SK-N-DZ (cell line): ENCODE results near the gene DYSF.

Experiments
- DNase-seq: peaks from one replicate; pipeline ENCODE4 v3.0.0-alpha.2; 2015; ENCODE audit warnings: low spot score

DYSF gene

DNA sequence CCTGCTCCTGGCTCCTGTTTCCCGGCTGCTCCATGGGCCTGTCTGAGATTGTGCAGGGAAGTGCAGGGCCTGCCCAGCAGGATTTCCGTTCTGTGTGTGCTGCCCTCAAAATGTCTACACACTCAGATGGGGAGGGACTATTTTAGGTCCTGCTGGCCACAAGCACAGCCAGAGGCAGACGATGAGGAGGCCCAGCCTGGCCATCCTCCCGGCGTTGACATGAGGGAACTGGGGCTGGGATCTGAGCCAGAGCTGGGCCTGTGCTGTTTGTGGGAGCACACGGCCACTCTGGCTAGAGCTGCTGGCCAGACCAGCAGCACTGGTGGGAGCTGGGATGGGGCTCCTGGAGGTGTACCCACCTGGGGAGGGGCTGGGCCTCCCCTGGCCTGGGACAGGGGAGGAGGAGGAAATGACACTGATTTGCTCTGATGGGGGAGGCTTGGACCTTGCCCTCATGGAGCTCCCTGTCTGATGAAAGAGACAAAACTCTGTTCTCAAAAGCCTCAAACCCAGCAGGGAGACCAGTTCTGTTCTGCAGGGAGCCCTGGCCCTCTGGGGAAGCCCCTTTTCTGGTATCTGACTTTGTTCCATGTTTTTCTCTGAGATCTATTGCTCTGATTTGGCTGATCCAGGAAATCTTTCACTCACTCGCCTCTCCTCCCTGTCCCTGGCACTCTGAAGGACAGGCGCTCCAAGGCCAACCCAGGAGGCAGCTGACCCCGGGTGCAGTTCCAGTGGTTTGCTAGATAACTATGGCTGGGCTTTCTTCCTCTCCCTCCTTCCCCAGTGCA lies 161.8 kb downstream of the DYSF start:
- DNase-seq, result no peak

DNA sequence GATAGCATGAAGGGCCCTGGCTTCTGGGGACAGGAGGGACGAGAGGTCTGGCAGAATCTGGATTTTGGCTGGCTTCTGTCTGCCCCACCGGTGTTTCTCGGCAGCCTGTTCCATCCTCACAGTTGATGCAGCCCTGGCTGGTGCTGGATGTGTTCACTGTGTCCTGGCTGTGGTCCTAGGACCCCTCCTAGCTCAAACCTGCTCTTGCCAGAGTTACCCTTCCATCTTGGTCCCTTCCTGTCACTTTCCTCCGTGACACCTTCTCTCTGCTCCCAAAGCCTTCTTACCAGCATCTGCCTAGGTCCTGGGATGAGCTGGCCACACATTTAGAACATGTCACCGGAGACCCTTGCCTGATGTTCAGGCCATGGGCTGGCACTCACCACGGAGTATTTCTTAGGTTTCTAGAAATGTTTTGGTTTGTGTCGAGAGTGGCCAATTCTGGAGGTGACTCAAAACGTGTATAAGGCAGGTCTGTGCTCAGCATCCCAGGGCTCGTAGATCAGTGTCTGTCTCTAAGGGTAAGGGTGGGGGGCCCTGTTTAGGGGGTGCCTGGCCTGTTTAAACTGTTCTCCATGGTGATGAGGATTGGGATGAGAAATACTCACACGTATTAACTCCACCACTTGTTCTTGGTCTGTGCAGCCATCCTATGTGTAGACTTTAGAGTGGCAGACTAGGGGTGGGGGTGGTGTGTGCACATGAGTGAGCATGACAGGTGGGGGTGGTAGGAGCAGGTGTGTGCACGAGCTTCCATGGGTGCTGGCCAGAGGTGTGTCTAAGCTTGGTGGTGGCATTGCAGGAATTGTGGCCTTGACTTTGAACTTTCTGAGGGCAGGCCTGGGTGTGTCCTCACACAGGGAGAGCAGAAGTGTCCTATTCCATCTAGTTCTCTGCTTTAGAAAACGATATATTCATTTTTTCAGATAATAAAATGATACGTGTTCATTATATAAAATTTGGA lies 162.7 kb downstream of the DYSF start:
- DNase-seq, result no peak

DNA sequence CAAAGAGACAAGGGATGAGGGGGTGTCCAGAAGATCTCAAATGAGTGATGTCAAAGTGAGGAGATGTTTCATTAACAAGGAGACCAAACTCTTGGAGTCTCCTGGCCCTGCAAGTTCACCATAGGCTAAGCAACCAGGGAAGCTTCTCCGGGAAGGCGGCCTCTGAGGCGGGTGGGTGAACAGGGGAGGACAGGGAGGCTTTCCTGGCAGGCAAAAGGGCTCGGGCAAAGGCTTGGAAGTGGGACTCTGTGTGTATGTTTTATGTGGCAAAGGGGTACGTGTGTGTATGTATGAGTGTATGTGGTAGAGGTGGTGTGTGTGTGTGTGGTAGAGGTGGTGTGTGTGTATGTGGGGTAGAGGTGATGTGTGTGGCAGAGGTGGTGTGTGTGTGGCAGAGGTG lies 163.9 kb downstream of the DYSF start:
- no peak for DNase-seq

DNA sequence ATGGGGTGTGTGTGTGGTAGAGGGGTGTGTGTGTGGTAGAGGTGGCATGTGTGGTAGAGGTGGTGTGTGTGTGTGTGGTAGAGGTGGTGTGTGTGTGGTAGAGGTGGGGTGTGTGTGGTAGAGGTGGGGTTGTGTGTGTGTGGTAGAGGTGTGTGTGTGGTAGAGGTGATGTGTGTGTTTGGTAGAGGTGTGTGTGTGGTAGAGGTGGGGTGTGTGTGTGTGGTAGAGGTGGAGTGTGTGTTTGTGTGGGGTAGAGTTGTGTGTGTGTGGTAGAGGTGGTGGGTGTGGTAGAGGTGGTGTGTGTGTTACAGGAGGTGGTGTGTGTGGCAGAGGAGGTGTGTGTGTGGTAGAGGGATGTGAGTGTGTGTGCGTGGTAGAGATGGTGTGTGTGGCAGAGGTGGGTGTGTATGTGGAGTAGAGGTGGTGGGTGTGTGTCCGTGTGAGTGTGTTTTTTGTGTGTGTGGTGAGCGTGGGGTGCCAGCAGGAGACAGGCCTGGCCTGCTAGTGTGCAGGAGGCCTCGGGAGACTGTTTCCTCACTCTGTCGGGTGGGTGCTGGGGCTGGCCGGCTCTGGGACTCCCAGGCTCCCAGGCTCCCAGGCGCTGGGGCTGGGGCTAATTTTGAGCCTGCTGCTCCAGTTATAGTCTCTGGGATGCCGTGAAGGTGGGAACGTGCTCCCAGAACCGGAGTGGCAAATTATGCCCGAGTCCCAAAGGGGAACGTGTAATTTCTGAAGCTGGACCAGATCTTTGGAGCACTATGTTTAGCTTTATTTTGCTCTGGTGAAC lies 165.2 kb downstream of the DYSF start:
- peak; percentile 27 for DNase-seq

DNA sequence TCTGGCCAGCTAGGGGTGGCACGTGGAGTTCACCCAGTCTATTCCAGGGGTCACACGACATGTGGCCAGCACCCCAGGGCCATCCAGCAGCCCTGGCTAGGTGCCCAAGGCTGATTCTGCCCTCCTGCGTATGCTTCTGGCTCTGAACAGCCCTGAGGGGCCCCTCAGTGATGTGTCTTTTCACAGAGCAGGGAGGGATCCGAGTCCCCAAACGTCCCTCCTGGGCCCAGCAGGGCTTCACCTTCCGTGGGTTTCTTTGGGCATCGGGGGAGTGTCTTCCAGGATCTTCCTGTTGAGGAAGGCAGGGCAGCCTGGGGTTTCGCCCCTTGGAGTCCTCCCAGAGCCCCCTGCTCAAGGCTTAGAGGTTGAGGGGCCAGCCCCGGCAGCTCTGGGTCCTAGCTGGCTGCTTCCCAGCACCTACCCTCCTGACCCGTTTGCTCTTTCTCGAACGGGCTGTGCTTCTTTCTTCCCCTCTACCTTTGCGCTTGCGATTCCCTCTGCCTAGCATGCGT lies 165.9 kb downstream of the DYSF start:
- DNase-seq, result no peak

DNA sequence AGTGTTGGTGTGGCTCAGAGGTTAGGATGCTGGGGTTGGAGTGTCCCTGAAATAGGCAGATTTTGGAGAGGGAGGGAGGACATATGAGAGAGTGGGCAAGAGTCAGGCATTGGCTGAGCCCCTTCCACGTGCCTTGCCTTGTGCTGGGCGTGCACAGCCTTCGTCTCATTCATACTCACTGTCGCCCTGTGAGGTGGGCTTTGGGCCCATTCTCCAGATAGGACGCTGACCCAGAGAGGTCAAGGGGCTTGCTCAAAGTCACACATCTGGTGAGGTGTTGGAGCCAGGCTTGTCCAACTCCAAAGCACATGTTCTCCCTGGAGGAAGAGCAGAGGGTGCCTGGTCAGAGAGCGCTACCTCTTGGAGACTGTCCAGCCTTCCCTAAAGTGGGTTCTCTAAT lies 166.8 kb downstream of the DYSF start:
- no peak for DNase-seq

DNA sequence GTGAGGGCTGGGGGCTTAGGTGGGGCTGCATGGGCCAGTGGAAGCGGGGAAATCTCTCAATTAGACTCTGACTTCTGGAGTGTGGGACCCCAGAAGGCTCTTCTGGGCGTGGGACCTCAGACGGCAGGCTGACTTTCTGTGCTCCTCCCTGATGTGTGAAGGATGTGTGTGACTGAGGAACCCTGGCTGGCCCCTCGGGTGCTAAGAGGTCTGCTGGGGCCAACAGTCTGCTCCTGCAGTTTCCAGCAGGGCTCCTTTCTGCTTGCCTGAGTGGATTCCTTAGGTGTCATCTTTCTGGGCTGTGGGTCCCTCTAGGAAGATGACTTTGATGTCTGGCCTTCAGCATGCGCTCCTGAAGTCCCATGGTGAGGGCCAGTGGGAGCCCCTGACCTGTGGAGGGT lies 167.5 kb downstream of the DYSF start:
- DNase-seq, result no peak

DNA sequence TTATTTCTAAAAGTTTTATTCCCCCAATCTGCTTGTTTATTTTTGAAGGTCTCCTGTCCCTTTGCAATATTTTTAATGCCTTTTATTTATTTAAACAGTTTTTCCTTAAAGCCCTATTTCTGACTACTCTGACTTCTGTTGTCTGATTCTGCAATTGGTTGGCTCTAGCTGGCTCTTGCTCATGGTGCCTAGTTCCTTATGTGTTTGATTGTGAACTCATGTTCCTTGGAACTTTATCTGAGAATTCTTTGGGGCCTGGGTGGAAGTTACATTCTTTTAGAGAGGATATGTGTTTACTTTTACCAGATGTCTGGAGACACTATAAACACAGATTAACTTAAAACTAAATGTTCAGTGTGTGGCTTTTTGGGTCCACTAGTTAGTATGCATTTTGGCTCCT lies 175.9 kb downstream of the DYSF start:
- DNase-seq, result no peak

DNA sequence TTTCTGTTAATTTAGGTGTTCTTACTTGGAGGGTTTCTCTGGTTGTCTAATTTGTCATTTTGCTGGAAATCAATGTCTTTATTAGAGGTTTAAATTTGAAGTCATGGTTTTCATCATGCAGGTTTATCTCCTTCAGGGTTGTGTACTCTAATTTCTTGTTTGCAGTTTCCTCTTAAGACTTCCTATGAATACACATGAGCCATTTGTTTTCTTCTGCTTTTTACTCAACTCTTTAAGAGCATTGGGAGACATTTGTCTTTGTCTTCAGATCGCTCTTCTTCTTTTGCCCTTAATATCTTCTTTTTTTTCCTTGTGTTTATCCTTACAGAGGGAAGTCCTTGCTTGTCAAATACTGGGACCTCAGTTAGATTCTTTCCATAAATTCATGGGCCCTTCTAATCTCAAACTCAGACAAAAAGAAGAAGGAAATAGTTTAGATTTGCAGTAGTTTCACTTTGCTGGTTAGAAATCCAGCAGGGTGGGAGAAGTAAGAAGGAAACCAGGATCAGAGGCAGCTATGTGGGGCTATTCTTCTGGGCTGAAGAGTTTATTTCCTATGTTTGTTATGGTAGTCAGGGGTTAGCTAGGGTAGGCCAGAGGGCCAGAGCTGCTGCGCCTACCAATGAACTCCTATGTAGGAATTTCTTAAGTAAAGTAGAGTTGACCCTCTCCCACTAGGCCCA lies 176.6 kb downstream of the DYSF start:
- DNase-seq, result no peak

DNA sequence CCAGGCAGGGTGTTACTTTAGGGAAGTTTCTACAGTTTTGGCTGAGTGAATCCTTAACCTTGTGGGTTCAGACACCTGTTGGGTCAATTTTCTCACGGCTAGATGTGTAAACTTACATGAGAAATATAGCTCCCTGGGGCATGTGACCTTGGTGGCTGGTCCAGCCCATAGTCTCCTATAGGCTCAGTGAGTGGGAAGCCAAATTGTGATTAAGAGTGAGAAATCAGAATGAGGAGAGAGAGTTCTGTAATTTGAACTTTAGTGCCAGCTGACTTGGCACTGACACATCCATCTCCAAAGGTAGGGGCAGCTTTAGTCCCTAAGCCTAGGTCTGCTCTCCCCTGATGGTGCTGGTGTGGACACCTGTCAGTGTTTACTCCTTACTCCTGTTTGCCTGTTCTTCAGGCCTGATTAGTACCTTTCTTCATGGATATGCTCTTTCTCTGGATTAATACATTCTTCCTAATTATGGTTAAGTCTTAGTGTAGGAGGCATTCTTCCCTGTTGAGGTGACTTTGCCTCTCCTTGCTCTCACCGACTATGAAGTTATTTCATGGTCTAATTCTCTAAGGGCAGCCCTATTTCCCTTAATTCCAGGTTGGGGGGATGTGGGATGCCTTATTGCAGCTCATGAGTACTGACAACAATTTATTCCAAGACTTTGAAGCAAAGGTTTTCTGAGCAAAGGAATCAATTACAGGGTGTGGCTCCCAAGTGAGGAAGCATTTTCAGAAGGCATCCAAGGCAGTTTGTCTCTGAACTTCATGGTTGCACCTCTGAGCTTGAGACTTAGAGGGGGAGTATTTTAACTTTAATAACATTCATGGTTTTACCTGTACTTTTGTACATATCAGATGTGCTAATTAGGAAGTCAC lies 177.3 kb downstream of the DYSF start:
- DNase-seq, result no peak

DNA sequence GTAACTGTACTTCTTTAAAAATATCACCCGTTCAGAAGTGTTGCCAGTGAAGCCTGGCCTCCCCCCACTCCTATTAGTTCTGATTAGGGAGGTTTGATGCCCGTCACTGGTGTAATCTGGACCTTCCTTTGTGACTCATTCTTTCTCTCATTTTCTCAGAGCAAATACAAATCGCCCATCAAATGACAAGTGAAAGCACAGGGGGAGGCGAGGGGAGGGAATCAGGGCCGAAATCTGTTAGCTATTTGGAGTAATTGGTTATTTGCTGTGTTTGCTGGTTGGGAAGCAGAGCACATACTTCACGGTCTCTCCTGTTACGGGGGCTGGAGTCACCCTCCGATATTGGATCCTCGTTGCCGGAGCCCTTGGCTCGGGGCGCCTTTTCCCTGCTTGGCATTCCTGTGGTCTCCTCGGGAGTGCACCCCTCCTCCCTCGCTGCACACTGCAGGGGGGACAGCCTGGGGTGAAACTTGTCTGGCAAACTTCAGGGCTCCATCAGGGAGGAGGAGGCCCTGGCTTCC lies 178.1 kb downstream of the DYSF start:
- DNase-seq, result no peak

DNA sequence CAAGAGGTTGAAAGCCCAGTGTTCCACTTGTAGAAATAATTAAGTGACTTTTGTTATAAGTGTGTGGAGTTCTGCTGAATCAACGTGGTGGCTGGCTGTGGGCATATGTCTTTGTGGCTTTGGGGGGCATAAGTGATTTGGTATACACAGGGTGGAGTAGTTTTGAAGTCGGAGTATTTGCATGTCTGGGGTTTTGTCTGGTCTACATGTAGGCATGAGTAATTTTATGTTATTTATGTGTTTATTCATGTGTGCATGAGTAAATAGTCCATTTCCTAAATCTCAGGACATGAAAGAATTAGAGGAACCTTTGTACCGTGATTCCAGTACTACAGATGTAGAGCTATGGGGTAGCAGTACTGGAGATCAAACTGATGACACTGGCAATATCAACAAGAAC lies 179.7 kb downstream of the DYSF start:
- DNase-seq, result no peak

DNA sequence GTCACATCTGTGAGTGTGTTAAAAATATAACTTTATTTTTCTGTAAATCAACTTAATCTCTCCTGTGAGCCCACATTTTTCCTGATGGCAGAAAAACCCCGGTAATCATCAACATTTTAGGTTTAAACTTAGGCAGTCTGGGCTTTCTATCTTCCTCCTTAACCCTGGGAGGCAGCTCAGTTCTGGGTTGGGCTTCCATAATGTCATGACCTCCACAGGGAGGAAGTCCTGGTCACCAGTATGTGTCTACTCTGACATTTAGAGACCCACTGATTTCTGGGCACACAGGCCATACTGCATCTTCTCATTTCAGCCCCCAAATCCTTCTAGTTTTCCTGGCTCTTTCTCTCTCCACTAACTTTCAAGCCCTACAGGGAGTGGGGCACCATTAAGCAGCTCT lies 181.2 kb downstream of the DYSF start:
- DNase-seq, result no peak

DNA sequence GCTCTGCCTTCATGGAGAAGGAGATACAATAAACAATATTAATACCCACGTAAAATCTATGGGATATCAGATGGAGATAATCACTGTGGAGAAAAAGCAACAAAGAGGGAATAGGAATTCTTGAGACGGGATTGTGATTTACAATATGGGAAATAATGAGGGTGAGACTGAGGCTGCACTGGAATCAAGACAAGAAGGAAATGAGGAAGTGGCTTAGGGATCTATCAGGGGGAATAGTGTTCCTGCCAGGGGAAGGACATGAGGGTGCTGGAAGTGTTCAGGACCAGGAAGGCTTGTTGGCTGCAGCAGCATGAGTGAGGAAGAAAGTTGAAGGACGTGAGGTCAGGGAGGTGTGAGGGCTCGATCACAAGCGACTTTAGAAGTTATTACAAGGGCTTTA lies 182.4 kb downstream of the DYSF start:
- DNase-seq, result no peak

DNA sequence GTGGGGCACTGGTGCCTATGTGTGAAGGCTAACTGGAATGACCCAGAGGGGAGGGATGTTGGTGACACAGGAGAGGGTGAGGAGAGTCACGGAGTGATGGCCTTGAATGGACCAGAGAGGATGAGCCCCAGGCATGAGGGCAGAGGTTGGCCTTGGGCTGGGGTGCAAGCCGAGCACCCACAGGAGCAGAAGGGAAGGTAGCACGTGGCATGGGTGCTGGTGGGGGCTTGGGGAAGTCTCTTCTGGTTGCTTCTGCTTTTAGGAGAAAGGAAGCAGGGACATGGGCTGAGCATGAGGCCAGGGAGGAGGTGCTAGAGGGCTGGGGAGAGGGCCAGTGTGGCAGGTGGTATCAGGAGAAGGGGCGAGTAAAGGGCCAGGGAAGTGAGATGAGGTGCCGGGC lies 183.8 kb downstream of the DYSF start:
- no peak for DNase-seq

DNA sequence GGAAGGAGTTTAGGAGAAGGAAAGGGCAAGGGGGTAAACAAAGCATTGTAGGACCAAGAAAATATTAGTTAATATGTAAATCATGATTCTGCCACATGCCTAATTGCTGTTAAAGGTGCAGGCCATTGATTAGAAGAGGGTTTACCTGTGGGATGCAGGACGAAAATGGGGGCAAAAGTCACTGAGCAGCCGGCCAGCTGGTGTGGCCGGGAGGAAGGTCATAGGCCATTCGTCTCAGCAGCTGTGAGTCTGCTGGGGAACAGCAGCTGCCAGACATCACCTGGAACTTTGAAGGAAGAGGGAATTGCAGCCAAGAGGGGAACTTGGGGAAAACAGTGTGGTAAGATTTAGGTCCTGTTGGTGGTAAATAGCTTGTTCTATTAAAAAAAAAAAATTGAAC lies 184.4 kb downstream of the DYSF start:
- DNase-seq, result no peak

DNA sequence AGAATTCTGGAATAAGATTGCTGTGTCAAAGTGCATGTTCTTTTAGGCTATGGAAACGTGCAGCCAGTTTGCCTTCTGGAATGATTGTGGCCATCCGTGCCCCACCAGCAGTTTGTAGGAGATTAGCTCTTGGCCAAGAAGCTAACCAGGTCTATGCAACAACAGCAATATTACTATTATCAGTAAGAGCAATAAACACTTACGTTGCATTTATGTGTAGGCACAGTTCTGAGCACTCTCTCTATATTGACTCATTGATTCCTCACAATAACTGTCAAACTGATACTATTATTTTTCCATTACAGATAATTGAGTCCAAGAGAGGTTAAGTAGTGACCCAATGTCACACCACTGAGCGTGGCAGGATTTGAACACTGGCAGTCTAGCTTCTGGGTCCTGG lies 186.4 kb downstream of the DYSF start:
- no peak for DNase-seq

DNA sequence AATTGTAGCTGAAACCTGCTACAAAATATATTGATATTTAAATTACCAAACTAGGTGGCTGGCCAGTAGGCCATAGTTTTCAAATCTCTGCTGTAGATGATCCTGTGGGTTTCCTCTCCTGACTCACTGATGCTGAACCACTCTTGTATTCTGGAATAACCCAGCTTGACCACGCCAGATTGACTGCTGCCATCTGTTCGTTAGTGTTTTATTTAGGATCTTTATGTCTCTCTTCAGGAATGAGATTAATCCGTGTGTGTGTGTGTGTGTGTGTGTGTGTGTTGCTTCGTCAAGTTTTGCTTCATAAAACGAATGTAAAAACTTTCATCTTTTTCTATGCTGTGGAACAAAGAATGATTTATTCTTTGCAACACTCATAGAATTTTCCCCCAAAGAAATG lies 187.1 kb downstream of the DYSF start:
- DNase-seq, result no peak

DNA sequence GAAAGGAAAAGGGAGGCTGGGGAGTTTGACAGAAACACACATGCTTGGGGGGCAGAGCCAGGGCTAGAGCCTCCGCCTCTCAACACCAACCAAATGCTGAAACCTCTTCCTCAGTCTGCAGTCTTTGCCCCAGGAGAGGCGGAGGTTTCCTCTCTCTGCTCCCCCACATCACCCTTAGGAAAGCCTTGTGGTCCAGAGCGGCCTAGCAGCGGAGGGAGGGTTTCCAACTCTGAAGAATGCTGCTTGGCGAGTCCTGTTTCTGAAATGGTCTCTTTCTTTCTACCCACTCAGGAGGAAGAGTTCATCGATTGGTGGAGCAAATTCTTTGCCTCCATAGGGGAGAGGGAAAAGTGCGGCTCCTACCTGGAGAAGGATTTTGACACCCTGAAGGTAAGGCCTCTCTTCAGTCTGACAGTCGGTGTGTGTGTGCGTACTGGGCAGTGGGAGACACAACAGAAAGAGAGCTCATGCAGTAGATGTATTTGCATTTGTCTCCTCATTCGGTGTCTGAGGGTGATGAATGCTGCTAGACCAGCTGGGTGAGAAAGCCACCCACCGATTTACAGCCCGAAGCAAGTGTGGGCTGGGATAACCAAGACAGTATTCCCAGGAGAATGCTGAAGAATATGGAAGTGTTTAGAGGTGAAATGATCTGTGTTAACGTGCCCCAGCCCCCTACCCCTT lies 190.5 kb downstream of the DYSF start:
- no peak for DNase-seq
